ENCODE data around the gene FAF2.

GRCh38 chr5:176521286-176521685, 73.1 kb downstream of the FAF2 start:
- TF ChIP-seq CTCF (IDR thresholded peaks at IDR 0.05): no peak
- TF ChIP-seq ELF4 (CRISPR knock-in tag; IDR thresholded peaks at IDR 0.05; ENCODE audit: low read depth): no peak
- TF ChIP-seq USF1 (CRISPR knock-in tag; IDR thresholded peaks at IDR 0.05): no peak
